Measurements from ENCODE around the gene LAMA2. TPM values are rescaled to one million over a fixed set of nuclear protein-coding genes. Genes with fewer than 3 reads are reported as not detected.

LAMA2 gene
- total RNA-seq, 4 donors from 2014 or later, result 115 to 153 (median 134) TPM

DNA sequence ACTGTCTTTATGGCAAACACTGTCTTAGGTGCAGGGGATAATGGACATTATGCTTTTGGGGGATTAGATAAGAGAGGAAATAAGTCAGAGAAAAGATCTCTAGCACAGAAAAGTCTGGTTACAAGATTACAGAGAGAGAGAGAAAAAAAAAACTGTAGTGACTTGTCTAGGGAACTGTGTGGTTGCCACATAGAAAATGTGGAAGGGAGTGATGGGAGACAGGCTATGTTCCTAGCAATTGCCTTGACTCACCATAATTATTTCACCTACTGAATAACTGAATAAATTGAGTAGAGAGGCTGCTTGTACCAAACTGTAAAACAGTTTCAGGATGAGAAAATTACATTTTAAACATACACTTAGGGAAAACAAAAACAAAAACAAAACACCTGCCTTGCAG lies 229.7 kb downstream of the LAMA2 start:
- no peak overlapping the region for H3K27ac ChIP-seq (replicated peaks in 1 of 4)
- no peaks in the 10 kb centered on the region for H3K9me3 ChIP-seq
- no peak for DNase-seq (ENCODE audit: extremely low spot score)
- H3K27me3 ChIP-seq, result no peaks in the 10 kb centered on the region
- TF ChIP-seq, protein P1, sequence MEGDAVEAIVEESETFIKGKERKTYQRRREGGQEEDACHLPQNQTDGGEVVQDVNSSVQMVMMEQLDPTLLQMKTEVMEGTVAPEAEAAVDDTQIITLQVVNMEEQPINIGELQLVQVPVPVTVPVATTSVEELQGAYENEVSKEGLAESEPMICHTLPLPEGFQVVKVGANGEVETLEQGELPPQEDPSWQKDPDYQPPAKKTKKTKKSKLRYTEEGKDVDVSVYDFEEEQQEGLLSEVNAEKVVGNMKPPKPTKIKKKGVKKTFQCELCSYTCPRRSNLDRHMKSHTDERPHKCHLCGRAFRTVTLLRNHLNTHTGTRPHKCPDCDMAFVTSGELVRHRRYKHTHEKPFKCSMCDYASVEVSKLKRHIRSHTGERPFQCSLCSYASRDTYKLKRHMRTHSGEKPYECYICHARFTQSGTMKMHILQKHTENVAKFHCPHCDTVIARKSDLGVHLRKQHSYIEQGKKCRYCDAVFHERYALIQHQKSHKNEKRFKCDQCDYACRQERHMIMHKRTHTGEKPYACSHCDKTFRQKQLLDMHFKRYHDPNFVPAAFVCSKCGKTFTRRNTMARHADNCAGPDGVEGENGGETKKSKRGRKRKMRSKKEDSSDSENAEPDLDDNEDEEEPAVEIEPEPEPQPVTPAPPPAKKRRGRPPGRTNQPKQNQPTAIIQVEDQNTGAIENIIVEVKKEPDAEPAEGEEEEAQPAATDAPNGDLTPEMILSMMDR (IDR thresholded peaks at IDR 0.05), result no peak
- TF ChIP-seq EP300 (IDR thresholded peaks at IDR 0.05), result no peak
- TF ChIP-seq POLR2AphosphoS5 (IDR thresholded peaks at IDR 0.05), result no peak
- TF ChIP-seq POLR2A (IDR thresholded peaks at IDR 0.05; ENCODE audit: low read depth), result no peak
- no peaks in the 10 kb centered on the region for H3K36me3 ChIP-seq
- H3K4me3 ChIP-seq, result no peak overlapping the region
- intact Hi-C loops (cut with DNase I), result no loop called here
- peaks cover 0 to 37% (median 0%) of the 10 kb centered on the region in 4 donors for H3K4me1 ChIP-seq

DNA sequence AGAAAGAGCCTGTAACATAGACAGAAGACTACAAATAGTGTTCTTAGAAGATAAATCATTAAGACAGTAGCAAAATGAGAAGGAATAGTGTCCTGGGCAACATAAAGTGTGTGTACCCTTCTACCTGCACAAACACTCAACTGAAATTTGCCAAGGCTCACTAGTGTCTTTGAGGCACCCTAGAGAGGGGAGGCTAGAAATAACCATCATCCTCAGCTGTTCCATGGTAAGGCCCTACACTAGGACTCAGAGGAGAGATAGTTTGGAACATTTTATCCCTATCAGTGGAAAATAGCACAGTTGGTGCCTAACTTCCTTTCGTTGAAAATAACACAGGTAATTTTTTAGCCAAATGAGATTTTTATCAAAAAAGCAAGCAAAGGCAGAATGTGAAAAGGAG lies 230.7 kb downstream of the LAMA2 start:
- TF ChIP-seq POLR2AphosphoS5 (IDR thresholded peaks at IDR 0.05) (no peak), EP300 (IDR thresholded peaks at IDR 0.05) (no peak)
- TF ChIP-seq, protein P1 (IDR thresholded peaks at IDR 0.05), result no peak

DNA sequence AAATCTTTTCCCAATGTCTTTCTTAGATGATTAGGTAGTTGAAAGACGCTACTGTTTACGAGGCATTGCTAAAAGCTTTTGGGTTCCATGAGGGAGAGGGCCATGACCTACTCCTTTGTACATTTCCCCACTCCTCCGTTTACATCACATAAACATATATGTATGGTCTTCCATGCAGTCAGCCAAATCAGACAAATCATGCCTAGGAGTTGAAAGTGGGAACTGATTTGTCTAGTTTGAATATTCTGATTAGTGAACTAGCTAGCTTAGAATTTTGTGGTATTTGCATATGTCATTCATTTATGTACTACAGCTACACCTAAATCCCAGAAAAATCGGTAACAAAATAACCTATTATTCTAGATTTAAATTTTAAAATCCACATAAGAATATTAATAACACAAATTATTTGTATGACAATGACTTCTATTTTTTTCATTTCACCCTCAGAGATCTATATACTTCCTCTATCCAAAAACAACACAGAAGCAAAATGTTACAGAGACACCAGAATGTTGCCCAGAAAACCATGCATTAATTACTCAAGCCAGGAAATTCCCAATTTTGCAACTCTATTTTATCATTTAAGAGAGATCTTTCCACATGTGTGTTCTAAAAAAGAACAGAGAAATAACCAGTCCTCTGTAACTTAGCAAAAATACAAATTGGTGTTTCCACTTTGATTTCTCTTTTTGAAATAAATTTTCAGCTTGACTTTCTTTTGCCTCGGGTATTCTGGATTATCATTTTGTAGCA lies 231.9 kb downstream of the LAMA2 start:
- Histone ChIP-seq H3K27ac (replicated peaks in 1 of 4) (peak overlapping the region in 1 of 4 donors; percentile 18), H3K27me3 (no peaks in the 10 kb centered on the region), H3K9me3 (no peaks in the 10 kb centered on the region), H3K36me3 (no peaks in the 10 kb centered on the region), H3K4me3 (no peak overlapping the region), H3K4me1 (peaks cover 0 to 37% (median 0%) of the 10 kb centered on the region in 4 donors)
- WGBS, result 87% methylated on average over 5 of the region's 5 CpGs
- no peak for DNase-seq (ENCODE audit: extremely low spot score)
- TF ChIP-seq, protein P1 (IDR thresholded peaks at IDR 0.05), result no peak
- no peak for TF ChIP-seq POLR2A (IDR thresholded peaks at IDR 0.05; ENCODE audit: low read depth)
- no peak for TF ChIP-seq POLR2AphosphoS5 (IDR thresholded peaks at IDR 0.05)
- no peak for TF ChIP-seq EP300 (IDR thresholded peaks at IDR 0.05)
- intact Hi-C loops (cut with DNase I), result no loop called here

More for the DNA sequence above, 230.7 kb downstream of the LAMA2 start:
- Histone ChIP-seq H3K27ac (replicated peaks in 1 of 4) (no peak overlapping the region), H3K9me3 (no peaks in the 10 kb centered on the region), H3K27me3 (no peaks in the 10 kb centered on the region), H3K36me3 (no peaks in the 10 kb centered on the region), H3K4me3 (no peak overlapping the region), H3K4me1 (peaks cover 0 to 37% (median 0%) of the 10 kb centered on the region in 4 donors)
- DNase-seq (ENCODE audit: extremely low spot score), result no peak
- WGBS, result 79% methylated on average over 1 of the region's 1 CpG
- intact Hi-C loops (cut with DNase I), result no loop called here

DNA sequence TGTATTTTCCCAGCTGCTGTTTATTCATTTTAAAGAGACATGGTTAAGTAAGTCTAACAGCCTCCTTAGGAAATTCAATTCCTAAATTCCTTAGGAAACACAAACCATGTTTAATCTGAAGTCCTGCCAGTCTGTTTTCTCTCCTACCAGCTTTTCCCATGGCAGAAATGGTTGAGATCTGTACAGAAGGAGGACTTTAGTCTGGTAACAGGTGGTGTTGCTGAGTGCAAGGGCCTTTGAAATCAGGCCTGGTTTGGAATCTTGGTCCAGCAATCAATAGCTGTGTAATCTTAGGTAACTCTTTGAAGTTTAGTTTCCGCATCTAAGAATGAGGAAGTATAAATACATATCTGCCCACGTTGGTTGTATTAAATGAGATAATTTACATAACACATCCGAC lies 232.5 kb downstream of the LAMA2 start:
- Histone ChIP-seq H3K4me3 (no peak overlapping the region), H3K4me1 (peaks cover 0 to 36% (median 0%) of the 10 kb centered on the region in 4 donors), H3K27ac (replicated peaks in 1 of 4) (peak overlapping the region in 1 of 4 donors; percentile 18), H3K27me3 (no peaks in the 10 kb centered on the region), H3K9me3 (no peaks in the 10 kb centered on the region), H3K36me3 (no peaks in the 10 kb centered on the region)
- 71% methylated on average over 3 of the region's 3 CpGs for WGBS
- intact Hi-C loops (cut with DNase I), result no loop called here
- TF ChIP-seq, protein P1 (IDR thresholded peaks at IDR 0.05), result no peak
- no peak for TF ChIP-seq POLR2AphosphoS5 (IDR thresholded peaks at IDR 0.05)
- TF ChIP-seq POLR2A (IDR thresholded peaks at IDR 0.05; ENCODE audit: low read depth), result no peak
- no peak for TF ChIP-seq EP300 (IDR thresholded peaks at IDR 0.05)
- DNase-seq (ENCODE audit: extremely low spot score), result no peak
